GM18526 (cell line): ENCODE data around the gene TMEM272.

Source experiments
- POLR2A ChIP-seq: IDR thresholded peaks from 3 replicates; pipeline ENCODE4 v1.6.1; 2011; ENCODE audit not compliant: insufficient read length; ENCODE audit errors: extremely low read depth

The TMEM272 gene

GRCh38 chr13:51770681-51771417 is 74.1 kb downstream of the TMEM272 start:
- no peak for TF ChIP-seq POLR2A

- TF ChIP-seq POLR2A = no peak
These were observed 74.8 kb downstream of the TMEM272 start for GRCh38 chr13:51770160-51770559.

- TF ChIP-seq POLR2A = no peak
These were observed 75.4 kb downstream of the TMEM272 start for GRCh38 chr13:51769455-51770127.

GRCh38 chr13:51768976-51769375 is 76.0 kb downstream of the TMEM272 start:
- no peak for TF ChIP-seq POLR2A

GRCh38 chr13:51768378-51768921 is 76.5 kb downstream of the TMEM272 start:
- no peak for TF ChIP-seq POLR2A

- TF ChIP-seq POLR2A = no peak
These were observed 77.9 kb downstream of the TMEM272 start for GRCh38 chr13:51767100-51767499.

GRCh38 chr13:51765142-51765515 is 79.8 kb downstream of the TMEM272 start:
- TF ChIP-seq POLR2A = no peak

- TF ChIP-seq POLR2A = peak; percentile 42
These were observed 80.5 kb downstream of the TMEM272 start for GRCh38 chr13:51764184-51765141.

- TF ChIP-seq POLR2A = no peak
These were observed 81.5 kb downstream of the TMEM272 start for GRCh38 chr13:51763486-51763885.
